GM12878 (cell line): ENCODE results near the gene CA11. TPM values are rescaled to one million over a fixed set of nuclear protein-coding genes. Genes with fewer than 3 reads are reported as not detected.

ENCODE experiments used
- ATAC-seq: fragments of 200-7000 bp; cut with Tn5 transposase; 3 replicates; pipeline ENCODE4 v1.9.1; 2020; ENCODE audit warnings: mild to moderate bottlenecking, moderate library complexity
- BruUV-seq: library from RNA; stranded (reverse); fragments of 400-500 nt; replicated peaks from 2 replicates; lab custom pipeline; 2021; lab: Mats Ljungman, UMichigan
- CTCF ChIA-PET: fragments of 300-600 bp; sonication (Branson Sonifier 250); formaldehyde crosslinking; extraction: SDS; loops from one replicate; lab custom pipeline; 2021; ENCODE audit warnings: inconsistent platforms; lab: Yijun Ruan, JAX
- POLR2A ChIA-PET: fragments of 350-600 bp; formaldehyde crosslinking; extraction: SDS; loops from one replicate; lab custom pipeline; 2021; ENCODE audit warnings: inconsistent platforms; lab: Charles Lee
- RAD21 ChIA-PET: fragments of 300-600 bp; sonication (Branson Sonifier 250); formaldehyde crosslinking; loops from one replicate; lab custom pipeline; 2023; ENCODE audit warnings: antibody characterized with exemption; ENCODE audit not compliant: unreplicated experiment; lab: Charles Lee
- SMC1A ChIA-PET: fragments of 300-600 bp; sonication (Branson Sonifier 250); formaldehyde crosslinking; loops from one replicate; lab custom pipeline; 2023; ENCODE audit not compliant: unreplicated experiment, uncharacterized antibody; lab: Charles Lee
- DNase-seq: peaks from one replicate; pipeline ENCODE4 v3.0.0-alpha.2; 2011; ENCODE audit warnings: low read depth, low spot score
- FAIRE-seq: peaks from 3 replicates; lab custom pipeline; 2011; peaks lifted over from hg19 to GRCh38; lab: Jason Lieb, UNC
- H2AFZ ChIP-seq: 2 replicates; pipeline ENCODE4 v1.6.0; 2011; ENCODE audit warnings: low read depth, low read length, control low read depth; ENCODE audit not compliant: control insufficient read depth
- H3K27ac ChIP-seq: 2 replicates; pipeline ENCODE4 v1.5.1; 2011; ENCODE audit warnings: control low read depth; ENCODE audit not compliant: control insufficient read depth, insufficient read depth
- H3K27me3 ChIP-seq, 2 experiments: replicated peaks in 1 of 2; 2 replicates each; pipeline versions ENCODE4 v1.6.0 to v1.6.1; 2011; ENCODE audit warnings: low read length in 1 of 2; ENCODE audit not compliant: control insufficient read depth in 2 of 2, insufficient read depth in 2 of 2
- H3K36me3 ChIP-seq, 2 experiments: 2 replicates each; pipeline ENCODE4 v1.5.1; 2011; ENCODE audit warnings: low read length in 1 of 2; ENCODE audit not compliant: control insufficient read depth in 2 of 2, insufficient read depth in 2 of 2
- H3K4me1 ChIP-seq: 2 replicates; pipeline ENCODE4 v1.6.1; 2011; ENCODE audit warnings: mild to moderate bottlenecking, low read length, moderate library complexity, mixed read lengths; ENCODE audit not compliant: control insufficient read depth, insufficient read depth
- H3K4me2 ChIP-seq: 2 replicates; pipeline ENCODE4 v1.6.0; 2011; ENCODE audit warnings: control low read depth; ENCODE audit not compliant: control insufficient read depth, insufficient read depth
- H3K4me3 ChIP-seq: fragments of 200-600 bp; sonication (generic); 2 replicates; pipeline ENCODE4 v1.5.1; 2016
- H3K79me2 ChIP-seq: 2 replicates; pipeline ENCODE4 v1.6.0; 2011; ENCODE audit warnings: low read length; ENCODE audit not compliant: control insufficient read depth, insufficient read depth
- H3K9ac ChIP-seq: 2 replicates; pipeline ENCODE4 v1.8.0; 2011; ENCODE audit warnings: low read length, control low read depth, mixed read lengths; ENCODE audit not compliant: control insufficient read depth, insufficient read depth
- H3K9me3 ChIP-seq: replicated peaks from 3 replicates; pipeline ENCODE4 v1.5.1; 2011; ENCODE audit warnings: mild to moderate bottlenecking, low read length; ENCODE audit not compliant: control insufficient read depth, insufficient read depth
- H4K20me1 ChIP-seq: 2 replicates; pipeline ENCODE4 v1.6.0; 2011; ENCODE audit not compliant: control insufficient read depth, insufficient read depth
- BRCA1 ChIP-seq: IDR thresholded peaks from 2 replicates; pipeline ENCODE4 v1.6.1; 2011; ENCODE audit warnings: low read depth, low read length, improper control_type of control experiment
- HCFC1 ChIP-seq: fragments of 150-350 bp; IDR thresholded peaks from 2 replicates; pipeline ENCODE4 v1.6.1; 2014; ENCODE audit warnings: low read length
- HDAC6 ChIP-seq: fragments of 200-600 bp; sonication (generic); IDR thresholded peaks from one replicate; pipeline ENCODE4 v1.8.0; 2017; ENCODE audit warnings: antibody characterized with exemption; ENCODE audit not compliant: unreplicated experiment
- MEF2B ChIP-seq: fragments of 450-650 bp; IDR thresholded peaks from 2 replicates; pipeline ENCODE4 v1.6.1; 2018; ENCODE audit warnings: mild to moderate bottlenecking, moderate library complexity; ENCODE audit not compliant: partially characterized antibody, poor library complexity, severe bottlenecking
- NFYB ChIP-seq: IDR thresholded peaks from 2 replicates; pipeline ENCODE4 v1.6.1; 2011; ENCODE audit warnings: low read depth, mild to moderate bottlenecking, low read length, improper control_type of control experiment, moderate library complexity; ENCODE audit not compliant: insufficient read depth
- RAD51 ChIP-seq: fragments of 450-650 bp; IDR thresholded peaks from 2 replicates; pipeline ENCODE4 v1.6.1; 2016; ENCODE audit warnings: moderate library complexity, mild to moderate bottlenecking, inconsistent platforms
- RUNX3 ChIP-seq: IDR thresholded peaks from 2 replicates; pipeline ENCODE4 v1.6.1; 2012; ENCODE audit warnings: low read length, inconsistent platforms
- STAT1 ChIP-seq: fragments of 450-650 bp; conservative IDR thresholded peaks from 2 replicates; pipeline ENCODE4 v1.6.1; 2014; ENCODE audit warnings: antibody characterized with exemption, mild to moderate bottlenecking
- YBX1 ChIP-seq: fragments of 450-650 bp; IDR thresholded peaks from 2 replicates; pipeline ENCODE4 v1.6.1; 2016; ENCODE audit warnings: antibody characterized with exemption
- ZNF207 ChIP-seq: fragments of 450-650 bp; IDR thresholded peaks from 2 replicates; pipeline ENCODE4 v1.6.1; 2014; ENCODE audit warnings: antibody characterized with exemption, mild to moderate bottlenecking, borderline replicate concordance
- ZNF24 ChIP-seq: fragments of 450-650 bp; IDR thresholded peaks from 2 replicates; pipeline ENCODE4 v1.6.1; 2017; ENCODE audit warnings: antibody characterized with exemption, mild to moderate bottlenecking
- ZNF622 ChIP-seq: fragments of 450-650 bp; IDR thresholded peaks from 2 replicates; pipeline ENCODE4 v1.6.1; 2017; ENCODE audit warnings: mild to moderate bottlenecking, inconsistent platforms
- ZZZ3 ChIP-seq: IDR thresholded peaks from 2 replicates; pipeline ENCODE4 v1.6.1; 2011; ENCODE audit warnings: low read depth; ENCODE audit not compliant: control insufficient read depth, insufficient read length
- WGBS: methylation state at CpG from one replicate; pipeline ENCODE4 v1.1.6; 2016; ENCODE audit warnings: low lambda C conversion rate; ENCODE audit not compliant: insufficient replicate concordance, insufficient coverage; ENCODE audit errors: missing lambda C conversion rate; 5-methylcytosine and 5-hydroxymethylcytosine counted together
- in situ Hi-C: fragments of 300-500 bp; cut with MboI; formaldehyde crosslinking; loops from 9 replicates; pipeline ENCODE4 v1.14.3; 2018; ENCODE audit warnings: mixed read lengths
- intact Hi-C: fragments of 100-400 bp; cut with micrococcal nuclease; formaldehyde crosslinking; loops from one replicate; pipeline ENCODE4 v1.14.2; 2022; ENCODE audit not compliant: unreplicated experiment
- polyA plus RNA-seq, 11 experiments: library from polyadenylated mRNA; depleted of rRNA in 4 of 11; unstranded in 6 of 11; stranded (reverse) in 5 of 11; fragments of >200 nt; fragmentation: Nextera tagmentation in 4 of 11; fragmentation: Illumina TruSeq in 1 of 11; extraction: Ambion mirVana in 4 of 11; extraction: Trizol in 1 of 11; gene quantifications; 1 replicate in 1 of 11; 2 replicates in 10 of 11; pipeline versions ENCODE4 v1.2.1 to v1.2.3, GENCODE V29; 2011 to 2016; ENCODE audit warnings: inconsistent platforms in 2 of 11, missing spikeins in 2 of 11, low read depth in 1 of 11
- total RNA-seq, 4 experiments: library from RNA; depleted of rRNA in 3 of 4; stranded (reverse); fragments of >200 nt in 3 of 4; fragmentation: Illumina TruSeq in 1 of 4; extraction: Trizol in 1 of 4; gene quantifications; 2 replicates each; pipeline versions ENCODE4 v1.2.1 to v1.2.3, GENCODE V29; 2013 to 2021
- TF ChIP-seq, protein P1 (sequence below): fragments of 450-650 bp; IDR thresholded peaks from 2 replicates; pipeline ENCODE4 v1.6.1; 2018; ENCODE audit warnings: mild to moderate bottlenecking, low read depth, moderate library complexity; ENCODE audit not compliant: partially characterized antibody
- TF ChIP-seq, protein P2 (sequence below): fragments of 450-650 bp; IDR thresholded peaks from 2 replicates; pipeline ENCODE4 v1.6.1; 2017; ENCODE audit warnings: mild to moderate bottlenecking, moderate library complexity

The CA11 gene
- total and polyA plus RNA-seq, 10 of the 15 experiments (the other 5 are each of a cell fraction or from before 2014, with no cell fraction given) = 1.7 to 7.5 (median 2.4) TPM

DNA sequence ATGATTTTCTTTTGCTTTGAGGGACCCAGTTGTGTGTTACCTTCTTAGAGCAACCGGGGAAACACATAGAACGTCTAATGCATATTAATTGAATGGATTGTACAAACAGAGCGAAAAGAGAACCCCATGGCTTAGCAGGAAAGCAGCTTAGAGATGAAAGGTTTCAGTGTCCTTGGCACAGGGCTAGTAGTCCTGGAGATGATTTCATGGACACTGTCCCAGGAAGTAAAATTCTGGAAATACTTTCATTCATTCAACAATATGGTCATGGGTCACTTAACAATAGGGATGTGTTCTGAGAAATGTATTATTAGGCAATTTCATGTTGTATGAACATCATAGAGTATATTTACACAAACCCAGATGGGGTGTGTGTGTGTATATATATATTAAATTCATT lies 40.1 kb upstream of the CA11 start:
- SMC1A ChIA-PET = no interaction called here
- no peak overlapping the region for H3K9ac ChIP-seq
- no peaks in the 10 kb centered on the region for H4K20me1 ChIP-seq
- H3K27me3 ChIP-seq = no peaks in the 10 kb centered on the region; a peak in 1 of 4 replicates
- H3K79me2 ChIP-seq = no peaks in the 10 kb centered on the region
- RAD21 ChIA-PET = no interaction called here
- POLR2A ChIA-PET = no interaction called here
- TF ChIP-seq ZNF24 (no peak), ZNF622 (no peak), HDAC6 (no peak), MEF2B (no peak), BRCA1 (no peak), STAT1 (no peak), HCFC1 (no peak), ZZZ3 (no peak), RUNX3 (no peak), RAD51 (no peak), ZNF207 (no peak), YBX1 (no peak), NFYB (no peak)
- TF ChIP-seq, protein P1, sequence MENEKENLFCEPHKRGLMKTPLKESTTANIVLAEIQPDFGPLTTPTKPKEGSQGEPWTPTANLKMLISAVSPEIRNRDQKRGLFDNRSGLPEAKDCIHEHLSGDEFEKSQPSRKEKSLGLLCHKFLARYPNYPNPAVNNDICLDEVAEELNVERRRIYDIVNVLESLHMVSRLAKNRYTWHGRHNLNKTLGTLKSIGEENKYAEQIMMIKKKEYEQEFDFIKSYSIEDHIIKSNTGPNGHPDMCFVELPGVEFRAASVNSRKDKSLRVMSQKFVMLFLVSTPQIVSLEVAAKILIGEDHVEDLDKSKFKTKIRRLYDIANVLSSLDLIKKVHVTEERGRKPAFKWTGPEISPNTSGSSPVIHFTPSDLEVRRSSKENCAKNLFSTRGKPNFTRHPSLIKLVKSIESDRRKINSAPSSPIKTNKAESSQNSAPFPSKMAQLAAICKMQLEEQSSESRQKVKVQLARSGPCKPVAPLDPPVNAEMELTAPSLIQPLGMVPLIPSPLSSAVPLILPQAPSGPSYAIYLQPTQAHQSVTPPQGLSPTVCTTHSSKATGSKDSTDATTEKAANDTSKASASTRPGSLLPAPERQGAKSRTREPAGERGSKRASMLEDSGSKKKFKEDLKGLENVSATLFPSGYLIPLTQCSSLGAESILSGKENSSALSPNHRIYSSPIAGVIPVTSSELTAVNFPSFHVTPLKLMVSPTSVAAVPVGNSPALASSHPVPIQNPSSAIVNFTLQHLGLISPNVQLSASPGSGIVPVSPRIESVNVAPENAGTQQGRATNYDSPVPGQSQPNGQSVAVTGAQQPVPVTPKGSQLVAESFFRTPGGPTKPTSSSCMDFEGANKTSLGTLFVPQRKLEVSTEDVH = no peak
- TF ChIP-seq, protein P2, sequence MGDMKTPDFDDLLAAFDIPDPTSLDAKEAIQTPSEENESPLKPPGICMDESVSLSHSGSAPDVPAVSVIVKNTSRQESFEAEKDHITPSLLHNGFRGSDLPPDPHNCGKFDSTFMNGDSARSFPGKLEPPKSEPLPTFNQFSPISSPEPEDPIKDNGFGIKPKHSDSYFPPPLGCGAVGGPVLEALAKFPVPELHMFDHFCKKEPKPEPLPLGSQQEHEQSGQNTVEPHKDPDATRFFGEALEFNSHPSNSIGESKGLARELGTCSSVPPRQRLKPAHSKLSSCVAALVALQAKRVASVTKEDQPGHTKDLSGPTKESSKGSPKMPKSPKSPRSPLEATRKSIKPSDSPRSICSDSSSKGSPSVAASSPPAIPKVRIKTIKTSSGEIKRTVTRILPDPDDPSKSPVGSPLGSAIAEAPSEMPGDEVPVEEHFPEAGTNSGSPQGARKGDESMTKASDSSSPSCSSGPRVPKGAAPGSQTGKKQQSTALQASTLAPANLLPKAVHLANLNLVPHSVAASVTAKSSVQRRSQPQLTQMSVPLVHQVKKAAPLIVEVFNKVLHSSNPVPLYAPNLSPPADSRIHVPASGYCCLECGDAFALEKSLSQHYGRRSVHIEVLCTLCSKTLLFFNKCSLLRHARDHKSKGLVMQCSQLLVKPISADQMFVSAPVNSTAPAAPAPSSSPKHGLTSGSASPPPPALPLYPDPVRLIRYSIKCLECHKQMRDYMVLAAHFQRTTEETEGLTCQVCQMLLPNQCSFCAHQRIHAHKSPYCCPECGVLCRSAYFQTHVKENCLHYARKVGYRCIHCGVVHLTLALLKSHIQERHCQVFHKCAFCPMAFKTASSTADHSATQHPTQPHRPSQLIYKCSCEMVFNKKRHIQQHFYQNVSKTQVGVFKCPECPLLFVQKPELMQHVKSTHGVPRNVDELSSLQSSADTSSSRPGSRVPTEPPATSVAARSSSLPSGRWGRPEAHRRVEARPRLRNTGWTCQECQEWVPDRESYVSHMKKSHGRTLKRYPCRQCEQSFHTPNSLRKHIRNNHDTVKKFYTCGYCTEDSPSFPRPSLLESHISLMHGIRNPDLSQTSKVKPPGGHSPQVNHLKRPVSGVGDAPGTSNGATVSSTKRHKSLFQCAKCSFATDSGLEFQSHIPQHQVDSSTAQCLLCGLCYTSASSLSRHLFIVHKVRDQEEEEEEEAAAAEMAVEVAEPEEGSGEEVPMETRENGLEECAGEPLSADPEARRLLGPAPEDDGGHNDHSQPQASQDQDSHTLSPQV = no peak
- TF ChIP-seq, all 136 proteins: peak for 0
- Histone ChIP-seq H3K27ac (no peak overlapping the region), H3K4me3 (no peak overlapping the region), H3K4me1 (peaks cover 2% of the 10 kb centered on the region; the same call in 1 of the 2 replicates), H3K4me2 (no peak overlapping the region), H3K9me3 (no peaks in the 10 kb centered on the region), H2AFZ (no peak overlapping the region), H3K36me3 (no peaks in the 10 kb centered on the region)
- CTCF ChIA-PET = no interaction called here
- 33% methylated on average over 3 of the region's 3 CpGs for WGBS
- FAIRE-seq (no peak), DNase-seq (no peak), ATAC-seq (no peak)
- intact Hi-C loops (no loop called here), in situ Hi-C loops (no loop called here)
- BruUV-seq = no TSS peak
